Measurements from ENCODE around the gene KDR.

The KDR gene

GRCh38 chr4:55029821-55030503, 95.4 kb downstream of the KDR start:
- no peak for DNase-seq (ENCODE audit: extremely low read depth, insufficient read length)
- no peaks in the 10 kb centered on the region for H3K36me3 ChIP-seq (ENCODE audit: control insufficient read depth, insufficient read depth, low read length)
- H3K27me3 ChIP-seq (replicated peaks; ENCODE audit: control insufficient read depth, insufficient read depth, low read length) = no peaks in the 10 kb centered on the region
- H3K4me3 ChIP-seq (replicated peaks; ENCODE audit: low read depth, low read length) = no peak overlapping the region
- TF ChIP-seq CTCF (IDR thresholded peaks at IDR 0.05; ENCODE audit: insufficient read depth, low read length, poor library complexity, severe bottlenecking) = no peak

- H3K36me3 ChIP-seq (ENCODE audit: control insufficient read depth, insufficient read depth, low read length) = no peaks in the 10 kb centered on the region
Measured at GRCh38 chr4:55029321-55029720, 96.1 kb downstream of the KDR start.

More at GRCh38 chr4:55029321-55029720, 96.1 kb downstream of the KDR start:
- no peak for TF ChIP-seq CTCF (IDR thresholded peaks at IDR 0.05; ENCODE audit: insufficient read depth, low read length, poor library complexity, severe bottlenecking)
- DNase-seq (ENCODE audit: extremely low read depth, insufficient read length) = no peak
- no peak overlapping the region for H3K4me3 ChIP-seq (replicated peaks; ENCODE audit: low read depth, low read length)
- no peaks in the 10 kb centered on the region for H3K27me3 ChIP-seq (replicated peaks; ENCODE audit: control insufficient read depth, insufficient read depth, low read length)

Measured in GM06990 (cell line).